ENCODE measurements around the gene CHST14.

DNA sequence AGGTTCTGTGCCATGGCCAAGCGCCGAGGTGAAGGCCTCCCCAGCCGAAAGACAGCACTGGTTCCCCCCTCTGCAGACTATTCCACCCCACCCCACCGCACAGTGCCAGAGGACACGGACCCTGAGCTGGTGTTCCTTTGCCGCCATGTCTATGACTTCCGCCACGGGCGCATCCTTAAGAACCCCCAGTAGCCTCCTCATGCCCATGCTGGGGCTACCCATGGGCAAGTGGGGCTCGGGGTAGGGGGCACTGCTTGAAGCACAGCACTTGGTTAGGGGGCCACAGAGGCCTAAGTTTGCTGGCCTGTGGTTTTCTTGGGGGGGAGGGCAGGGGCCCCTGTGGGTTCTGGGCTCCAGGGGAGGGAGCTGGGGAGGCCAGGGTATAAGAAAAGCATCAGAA is 4.8 kb upstream of the CHST14 start:
- TF ChIP-seq, protein P1, sequence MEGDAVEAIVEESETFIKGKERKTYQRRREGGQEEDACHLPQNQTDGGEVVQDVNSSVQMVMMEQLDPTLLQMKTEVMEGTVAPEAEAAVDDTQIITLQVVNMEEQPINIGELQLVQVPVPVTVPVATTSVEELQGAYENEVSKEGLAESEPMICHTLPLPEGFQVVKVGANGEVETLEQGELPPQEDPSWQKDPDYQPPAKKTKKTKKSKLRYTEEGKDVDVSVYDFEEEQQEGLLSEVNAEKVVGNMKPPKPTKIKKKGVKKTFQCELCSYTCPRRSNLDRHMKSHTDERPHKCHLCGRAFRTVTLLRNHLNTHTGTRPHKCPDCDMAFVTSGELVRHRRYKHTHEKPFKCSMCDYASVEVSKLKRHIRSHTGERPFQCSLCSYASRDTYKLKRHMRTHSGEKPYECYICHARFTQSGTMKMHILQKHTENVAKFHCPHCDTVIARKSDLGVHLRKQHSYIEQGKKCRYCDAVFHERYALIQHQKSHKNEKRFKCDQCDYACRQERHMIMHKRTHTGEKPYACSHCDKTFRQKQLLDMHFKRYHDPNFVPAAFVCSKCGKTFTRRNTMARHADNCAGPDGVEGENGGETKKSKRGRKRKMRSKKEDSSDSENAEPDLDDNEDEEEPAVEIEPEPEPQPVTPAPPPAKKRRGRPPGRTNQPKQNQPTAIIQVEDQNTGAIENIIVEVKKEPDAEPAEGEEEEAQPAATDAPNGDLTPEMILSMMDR (IDR thresholded peaks at IDR 0.05): no peak
- TF ChIP-seq POLR2A (IDR thresholded peaks at IDR 0.05): no peak

Measured in right lobe of liver (tissue), 4 donors.